Panc1 (cell line): ENCODE results near the gene CXCL1. TPM values are rescaled to one million over a fixed set of nuclear protein-coding genes. Genes with fewer than 3 reads are reported as not detected.

ENCODE experiments used
- ATAC-seq: fragments of 200-7000 bp; cut with Tn5 transposase; 2 replicates; pipeline ENCODE4 v1.9.1; 2020; ENCODE audit warnings: mild to moderate bottlenecking, moderate library complexity
- BruUV-seq: library from RNA; stranded (reverse); fragments of 400-500 nt; replicated peaks from 2 replicates; lab custom pipeline; 2021; lab: Mats Ljungman, UMichigan
- CTCF ChIA-PET: fragments of 300-600 bp; sonication (Branson Sonifier 250); formaldehyde crosslinking; loops from one replicate; lab custom pipeline; 2022; ENCODE audit warnings: antibody characterized with exemption; lab: Charles Lee
- POLR2A ChIA-PET: fragments of 300-600 bp; sonication (Branson Sonifier 250); formaldehyde crosslinking; loops from one replicate; lab custom pipeline; 2022; ENCODE audit warnings: antibody characterized with exemption; lab: Charles Lee
- DNase-seq: peaks from one replicate; pipeline ENCODE4 v3.0.0-alpha.2; 2010; ENCODE audit warnings: low read depth, low spot score
- H3K27ac ChIP-seq: 2 replicates; pipeline ENCODE4 v1.5.1; 2011; ENCODE audit warnings: mild to moderate bottlenecking, low read length, inconsistent platforms
- H3K27me3 ChIP-seq: fragments of 200-500 bp; sonication (Bioruptor generic); 2 replicates; pipeline ENCODE4 v1.6.0; 2014; ENCODE audit warnings: low read length, inconsistent platforms; ENCODE audit not compliant: control insufficient read depth, insufficient read depth
- H3K36me3 ChIP-seq: fragments of 200-500 bp; sonication (Bioruptor generic); 2 replicates; pipeline ENCODE4 v1.5.1; 2014; ENCODE audit warnings: inconsistent platforms, mild to moderate bottlenecking, low read length, moderate library complexity; ENCODE audit not compliant: control insufficient read depth, insufficient read depth
- H3K4me1 ChIP-seq: 2 replicates; pipeline ENCODE4 v1.5.1; 2011; ENCODE audit warnings: inconsistent platforms, mild to moderate bottlenecking, low read length, moderate library complexity; ENCODE audit not compliant: control insufficient read depth, insufficient read depth
- H3K4me3 ChIP-seq, 2 experiments: 2 replicates each; pipeline ENCODE4 v1.5.1; 2011 to 2012; ENCODE audit warnings: low read depth in 2 of 2, low read length in 2 of 2, mild to moderate bottlenecking in 2 of 2, inconsistent platforms in 1 of 2, moderate library complexity in 1 of 2
- H3K9me3 ChIP-seq: fragments of 200-500 bp; sonication (Bioruptor generic); 2 replicates; pipeline ENCODE4 v1.5.1; 2014; ENCODE audit warnings: low read depth, mild to moderate bottlenecking, inconsistent platforms, low read length, moderate library complexity; ENCODE audit not compliant: control insufficient read depth, insufficient read depth
- POLR2AphosphoS5 ChIP-seq: IDR thresholded peaks from 2 replicates; pipeline ENCODE4 v1.6.1; 2012; ENCODE audit warnings: mild to moderate bottlenecking, low read depth, low read length, moderate library complexity
- SIN3A ChIP-seq: IDR thresholded peaks from 2 replicates; pipeline ENCODE4 v1.6.1; 2012; ENCODE audit warnings: low read depth, mild to moderate bottlenecking, low read length, moderate library complexity, borderline replicate concordance; ENCODE audit not compliant: insufficient read depth
- TCF7L2 ChIP-seq: IDR thresholded peaks from 2 replicates; pipeline ENCODE4 v1.6.1; 2011; ENCODE audit warnings: mild to moderate bottlenecking, low read depth, low read length, inconsistent platforms
- in situ Hi-C: cut with HindIII; loops from 2 replicates; pipeline ENCODE4 v1.10.0; 2016; ENCODE audit warnings: low sequenced_read_pairs, low pct_unique_long_range_greater_than_20kb
- intact Hi-C: fragments of 100-400 bp; cut with micrococcal nuclease; formaldehyde crosslinking; loops from one replicate; pipeline ENCODE4 v1.10.0; 2022; ENCODE audit not compliant: unreplicated experiment
- total RNA-seq: library from RNA; stranded (reverse); gene quantifications from one replicate; pipeline ENCODE4 v1.2.1, GENCODE V29; 2021; ENCODE audit not compliant: unreplicated experiment
- TF ChIP-seq, protein P1 (sequence below), 2 experiments: IDR thresholded peaks; 2 replicates each; pipeline ENCODE4 v1.6.1; 2011 to 2012; ENCODE audit warnings: low read depth in 2 of 2, control low read depth in 1 of 2, low read length in 1 of 2, mild to moderate bottlenecking in 1 of 2, moderate library complexity in 1 of 2; ENCODE audit not compliant: insufficient read depth in 1 of 2
- TF ChIP-seq, protein P2 (sequence below): fragments of 450-650 bp; IDR thresholded peaks from 2 replicates; pipeline ENCODE4 v1.5.1; 2017; ENCODE audit warnings: mild to moderate bottlenecking

Gene CXCL1
- total RNA-seq, 1 experiment from 2014 or later: 12.8 TPM

DNA sequence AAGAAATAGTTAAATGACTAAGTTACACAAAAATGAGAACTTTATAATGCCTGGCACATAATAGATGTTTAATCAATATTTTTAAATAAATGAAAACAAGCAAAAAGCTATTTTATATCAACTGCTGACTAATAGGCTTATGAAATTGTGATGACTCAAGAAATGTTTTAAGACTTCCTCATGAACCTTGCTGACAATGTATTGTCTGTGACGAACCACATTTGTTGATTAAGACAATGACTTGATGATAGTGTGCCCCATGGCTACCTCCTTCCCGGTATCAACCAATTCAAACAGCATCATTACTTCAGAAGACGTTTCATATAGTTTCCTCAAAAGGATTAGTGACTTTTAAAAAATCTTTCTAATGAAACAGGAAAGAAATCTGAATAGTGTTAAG lies 24.8 kb upstream of the CXCL1 start:
- ChIA-PET POLR2A (no interaction called here), CTCF (no interaction called here)
- Histone ChIP-seq H3K4me3 (no peak overlapping the region), H3K9me3 (no peaks in the 10 kb centered on the region), H3K36me3 (no peaks in the 10 kb centered on the region), H3K4me1 (no peaks in the 10 kb centered on the region; the same call in 1 of the 2 replicates), H3K27me3 (no peaks in the 10 kb centered on the region), H3K27ac (no peak overlapping the region)
- DNase-seq: no peak
- in situ Hi-C loops (no loop called here), intact Hi-C loops (no loop called here)
- no peak for TF ChIP-seq POLR2AphosphoS5
- TF ChIP-seq SIN3A: no peak
- TF ChIP-seq, protein P1, sequence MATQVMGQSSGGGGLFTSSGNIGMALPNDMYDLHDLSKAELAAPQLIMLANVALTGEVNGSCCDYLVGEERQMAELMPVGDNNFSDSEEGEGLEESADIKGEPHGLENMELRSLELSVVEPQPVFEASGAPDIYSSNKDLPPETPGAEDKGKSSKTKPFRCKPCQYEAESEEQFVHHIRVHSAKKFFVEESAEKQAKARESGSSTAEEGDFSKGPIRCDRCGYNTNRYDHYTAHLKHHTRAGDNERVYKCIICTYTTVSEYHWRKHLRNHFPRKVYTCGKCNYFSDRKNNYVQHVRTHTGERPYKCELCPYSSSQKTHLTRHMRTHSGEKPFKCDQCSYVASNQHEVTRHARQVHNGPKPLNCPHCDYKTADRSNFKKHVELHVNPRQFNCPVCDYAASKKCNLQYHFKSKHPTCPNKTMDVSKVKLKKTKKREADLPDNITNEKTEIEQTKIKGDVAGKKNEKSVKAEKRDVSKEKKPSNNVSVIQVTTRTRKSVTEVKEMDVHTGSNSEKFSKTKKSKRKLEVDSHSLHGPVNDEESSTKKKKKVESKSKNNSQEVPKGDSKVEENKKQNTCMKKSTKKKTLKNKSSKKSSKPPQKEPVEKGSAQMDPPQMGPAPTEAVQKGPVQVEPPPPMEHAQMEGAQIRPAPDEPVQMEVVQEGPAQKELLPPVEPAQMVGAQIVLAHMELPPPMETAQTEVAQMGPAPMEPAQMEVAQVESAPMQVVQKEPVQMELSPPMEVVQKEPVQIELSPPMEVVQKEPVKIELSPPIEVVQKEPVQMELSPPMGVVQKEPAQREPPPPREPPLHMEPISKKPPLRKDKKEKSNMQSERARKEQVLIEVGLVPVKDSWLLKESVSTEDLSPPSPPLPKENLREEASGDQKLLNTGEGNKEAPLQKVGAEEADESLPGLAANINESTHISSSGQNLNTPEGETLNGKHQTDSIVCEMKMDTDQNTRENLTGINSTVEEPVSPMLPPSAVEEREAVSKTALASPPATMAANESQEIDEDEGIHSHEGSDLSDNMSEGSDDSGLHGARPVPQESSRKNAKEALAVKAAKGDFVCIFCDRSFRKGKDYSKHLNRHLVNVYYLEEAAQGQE (IDR thresholded peaks at IDR 0.05; ENCODE audit: insufficient read depth in 1 of 2, low read depth in 2 of 2, low read length in 1 of 2): no peak
- TF ChIP-seq, protein P2, sequence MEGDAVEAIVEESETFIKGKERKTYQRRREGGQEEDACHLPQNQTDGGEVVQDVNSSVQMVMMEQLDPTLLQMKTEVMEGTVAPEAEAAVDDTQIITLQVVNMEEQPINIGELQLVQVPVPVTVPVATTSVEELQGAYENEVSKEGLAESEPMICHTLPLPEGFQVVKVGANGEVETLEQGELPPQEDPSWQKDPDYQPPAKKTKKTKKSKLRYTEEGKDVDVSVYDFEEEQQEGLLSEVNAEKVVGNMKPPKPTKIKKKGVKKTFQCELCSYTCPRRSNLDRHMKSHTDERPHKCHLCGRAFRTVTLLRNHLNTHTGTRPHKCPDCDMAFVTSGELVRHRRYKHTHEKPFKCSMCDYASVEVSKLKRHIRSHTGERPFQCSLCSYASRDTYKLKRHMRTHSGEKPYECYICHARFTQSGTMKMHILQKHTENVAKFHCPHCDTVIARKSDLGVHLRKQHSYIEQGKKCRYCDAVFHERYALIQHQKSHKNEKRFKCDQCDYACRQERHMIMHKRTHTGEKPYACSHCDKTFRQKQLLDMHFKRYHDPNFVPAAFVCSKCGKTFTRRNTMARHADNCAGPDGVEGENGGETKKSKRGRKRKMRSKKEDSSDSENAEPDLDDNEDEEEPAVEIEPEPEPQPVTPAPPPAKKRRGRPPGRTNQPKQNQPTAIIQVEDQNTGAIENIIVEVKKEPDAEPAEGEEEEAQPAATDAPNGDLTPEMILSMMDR: no peak
- BruUV-seq: no TSS peak
- ATAC-seq: no peak

DNA sequence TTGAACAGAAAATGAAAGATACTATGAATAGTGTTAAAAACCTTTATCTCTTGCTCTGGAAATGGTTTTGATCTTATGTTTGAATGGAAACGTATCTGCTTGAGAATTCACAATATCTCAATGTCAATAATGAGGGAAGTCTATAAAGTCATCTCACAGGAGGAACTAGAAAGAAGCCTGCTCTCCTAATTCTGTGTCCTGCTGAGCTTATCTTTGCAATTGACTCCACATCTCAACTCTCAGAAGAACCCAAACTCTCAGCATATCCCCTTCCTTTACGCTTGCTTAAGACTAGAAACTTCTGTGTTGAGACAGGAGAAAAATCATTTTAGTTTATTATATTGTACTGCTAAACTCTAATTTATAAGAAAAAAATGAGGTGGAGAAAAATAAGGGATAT lies 24.4 kb upstream of the CXCL1 start:
- intact Hi-C loops: no loop called here

More for the DNA sequence above, 24.4 kb upstream of the CXCL1 start:
- ATAC-seq (no peak), DNase-seq (no peak)
- TF ChIP-seq POLR2AphosphoS5 (no peak), SIN3A (no peak), TCF7L2 (no peak)
- TF ChIP-seq, protein P2: no peak
- TF ChIP-seq, protein P1 (IDR thresholded peaks at IDR 0.05; ENCODE audit: insufficient read depth in 1 of 2, low read depth in 2 of 2, low read length in 1 of 2): no peak
- Histone ChIP-seq H3K27me3 (no peaks in the 10 kb centered on the region), H3K27ac (no peak overlapping the region), H3K9me3 (no peaks in the 10 kb centered on the region), H3K4me3 (no peak overlapping the region), H3K36me3 (no peaks in the 10 kb centered on the region), H3K4me1 (no peaks in the 10 kb centered on the region; the same call in 1 of the 2 replicates)
- BruUV-seq: no TSS peak
- in situ Hi-C loops: no loop called here
- ChIA-PET CTCF (no interaction called here), POLR2A (no interaction called here)
